GM19397 (cell line): ENCODE measurements around the gene BEX3.
"Not testable (repeated sequence)": the region's sequence is repeated elsewhere in the genome, so short reads cannot be mapped to it uniquely, and the experiment has no call there.

ENCODE experiments used
- ATAC-seq: cut with Tn5 transposase; IDR thresholded peaks from one replicate; pipeline ENCODE4 v1.9.1; 2021; ENCODE audit warnings: mild to moderate bottlenecking, moderate library complexity; ENCODE audit not compliant: unreplicated experiment

BEX3 gene

DNA sequence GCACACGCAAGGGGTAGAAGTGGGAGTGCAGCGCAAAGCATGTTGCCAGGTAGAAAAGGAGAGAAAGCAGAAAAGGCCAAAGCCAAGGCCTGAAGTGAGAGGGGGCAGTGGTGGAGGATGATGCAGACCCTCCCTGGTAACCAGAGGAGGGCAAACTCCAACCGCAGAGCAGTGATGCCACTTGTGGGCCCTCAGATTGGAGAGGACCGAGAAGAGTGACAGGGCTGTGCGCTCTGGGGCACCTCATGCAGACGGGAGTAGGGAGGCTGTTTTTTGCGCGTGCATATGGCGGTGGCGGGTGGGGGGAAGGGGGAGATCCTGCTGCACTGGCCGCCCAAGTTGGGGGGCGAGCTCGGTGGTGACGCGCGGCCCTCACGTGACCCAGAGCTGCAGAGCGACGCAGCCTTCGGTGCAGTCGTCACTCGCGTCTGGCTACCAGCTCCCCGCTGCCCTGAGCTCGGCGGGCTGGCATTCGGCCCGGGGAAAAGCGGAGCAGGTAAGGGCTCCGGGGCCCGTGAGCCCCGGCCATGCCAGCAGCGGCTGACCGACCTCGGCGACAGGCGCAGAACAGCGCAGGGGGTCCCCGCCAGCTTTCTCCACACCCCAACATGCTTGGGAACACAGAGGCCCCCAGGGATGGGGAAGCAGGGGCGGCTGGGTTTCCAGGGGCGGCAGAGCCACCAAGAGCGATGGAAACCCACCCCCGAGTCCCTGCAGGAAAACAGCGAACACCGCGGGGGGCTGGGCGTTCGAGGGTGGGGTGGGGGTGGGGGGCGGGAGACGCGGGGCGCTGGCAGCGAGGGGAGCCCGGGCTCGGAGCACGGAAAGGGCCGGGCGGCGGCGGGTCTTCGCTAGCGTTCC is at the start of gene BEX3:
TSS of gene BEX3 (plus strand) at position 421 of the 861 bp plus-strand sequence. CDS start 984 bp downstream, outside the sequence.
- ATAC-seq: no peak

DNA sequence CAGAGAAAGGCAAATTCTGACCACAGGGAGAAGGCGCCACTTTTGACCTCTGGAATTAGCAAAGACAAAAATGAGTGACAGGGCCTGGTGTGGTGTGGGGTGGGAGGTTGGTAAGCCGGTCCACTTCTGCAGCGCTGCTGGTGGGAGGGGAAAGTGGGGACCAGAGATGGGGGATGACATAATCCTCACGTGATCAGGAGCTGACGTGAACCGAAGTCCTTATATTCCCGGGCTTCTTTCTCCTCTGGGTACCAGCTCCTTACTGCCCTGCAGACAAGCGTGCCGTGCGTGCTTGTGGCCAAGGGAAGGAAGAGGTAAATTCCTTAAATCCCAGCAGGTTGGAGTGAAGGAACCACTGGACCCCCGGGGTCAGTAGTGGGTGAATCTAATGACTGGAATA is 46.3 kb upstream of the BEX3 start, which contains the start of gene TCEAL7:
TSS of gene TCEAL7 (plus strand) at position 249 of the 400 bp plus-strand sequence. CDS start 1,165 bp downstream, outside the sequence.
- ATAC-seq: no peak

DNA sequence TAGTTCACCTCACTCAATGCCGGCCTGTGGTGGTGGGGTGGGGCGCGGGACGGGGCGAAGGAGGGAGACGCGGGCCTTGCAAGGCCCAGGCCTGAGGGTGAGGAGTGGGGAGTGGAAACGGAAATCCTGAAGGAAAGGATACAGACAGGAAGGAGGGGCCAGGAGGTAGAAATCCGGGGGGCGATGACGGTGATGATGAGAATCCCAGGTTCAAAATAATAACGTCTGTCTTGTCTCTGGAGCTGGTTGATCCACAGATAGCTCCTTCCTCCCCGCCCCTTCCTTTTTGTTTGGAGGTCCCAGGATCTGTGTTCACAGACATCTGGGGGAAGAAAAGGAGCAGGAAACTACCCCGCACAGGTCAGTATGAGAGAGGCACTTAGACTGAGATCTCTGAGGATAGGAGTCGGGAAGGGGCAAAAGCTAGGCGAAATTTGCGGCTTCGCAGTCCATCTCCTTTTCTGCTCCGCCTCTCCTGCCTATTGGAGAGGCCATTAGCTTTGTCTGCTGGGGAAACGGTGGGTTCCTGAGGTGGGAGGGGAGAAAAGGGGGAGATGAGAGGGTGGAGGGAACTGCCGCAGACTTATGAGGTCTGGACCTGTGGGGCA is 45.6 kb upstream of the BEX3 start:
- no peak for ATAC-seq

DNA sequence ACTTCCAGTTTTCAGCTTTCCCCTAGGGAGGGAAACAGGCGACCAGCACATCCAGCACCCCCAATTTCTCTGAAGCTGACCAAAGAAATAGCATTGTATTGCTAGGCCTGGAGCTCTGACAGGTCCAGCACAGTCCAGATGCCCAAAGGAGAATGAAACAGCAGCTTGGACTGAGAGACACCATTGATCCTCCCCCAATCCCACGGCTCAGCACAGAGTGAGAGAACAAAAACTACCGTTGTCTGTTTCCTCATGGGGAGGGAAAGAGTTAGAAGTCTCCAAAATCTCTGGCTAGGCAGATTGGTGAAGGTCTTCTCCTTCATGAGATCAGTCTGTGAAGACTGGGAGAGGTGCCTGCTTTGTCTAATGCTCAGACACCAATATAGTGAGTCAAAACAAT is 37.7 kb upstream of the BEX3 start:
- no peak for ATAC-seq

DNA sequence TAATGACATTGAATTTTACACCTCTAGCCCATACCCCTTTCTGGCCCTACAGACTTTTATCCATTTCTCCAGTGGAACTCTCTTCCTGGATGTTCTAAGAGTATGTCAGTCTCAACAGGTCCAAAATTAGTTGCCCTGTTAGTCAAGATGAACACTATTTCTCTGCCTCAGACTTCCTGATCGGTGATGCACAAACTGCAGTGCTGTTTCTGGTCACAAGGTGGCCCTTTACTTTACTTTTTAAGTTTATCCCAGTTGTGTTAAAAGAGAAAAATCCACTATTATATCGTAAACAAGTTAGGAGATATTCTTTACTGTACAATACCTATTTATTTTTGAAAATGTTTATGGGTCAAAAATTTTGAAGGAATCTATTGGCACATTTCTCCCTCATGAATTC is 33.2 kb upstream of the BEX3 start:
- ATAC-seq: no peak

DNA sequence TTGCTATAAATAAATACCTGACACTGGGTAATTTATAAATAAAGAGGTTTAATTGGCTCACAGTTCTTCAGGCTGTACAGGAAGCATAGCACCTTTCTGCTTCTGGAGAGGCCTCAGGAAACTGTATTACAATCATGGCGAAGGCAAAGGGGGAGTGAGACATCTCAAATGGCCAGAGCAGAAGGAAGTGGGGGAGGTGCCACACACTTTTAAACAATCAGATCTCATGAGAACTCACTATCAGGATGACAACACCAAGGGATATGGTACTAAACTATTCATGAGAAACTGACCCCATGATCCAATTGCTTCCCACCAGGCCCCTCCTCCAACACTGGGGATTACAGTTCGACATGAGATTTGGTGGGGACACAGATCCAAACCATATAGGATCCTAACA is 31.7 kb upstream of the BEX3 start:
- ATAC-seq: no peak

DNA sequence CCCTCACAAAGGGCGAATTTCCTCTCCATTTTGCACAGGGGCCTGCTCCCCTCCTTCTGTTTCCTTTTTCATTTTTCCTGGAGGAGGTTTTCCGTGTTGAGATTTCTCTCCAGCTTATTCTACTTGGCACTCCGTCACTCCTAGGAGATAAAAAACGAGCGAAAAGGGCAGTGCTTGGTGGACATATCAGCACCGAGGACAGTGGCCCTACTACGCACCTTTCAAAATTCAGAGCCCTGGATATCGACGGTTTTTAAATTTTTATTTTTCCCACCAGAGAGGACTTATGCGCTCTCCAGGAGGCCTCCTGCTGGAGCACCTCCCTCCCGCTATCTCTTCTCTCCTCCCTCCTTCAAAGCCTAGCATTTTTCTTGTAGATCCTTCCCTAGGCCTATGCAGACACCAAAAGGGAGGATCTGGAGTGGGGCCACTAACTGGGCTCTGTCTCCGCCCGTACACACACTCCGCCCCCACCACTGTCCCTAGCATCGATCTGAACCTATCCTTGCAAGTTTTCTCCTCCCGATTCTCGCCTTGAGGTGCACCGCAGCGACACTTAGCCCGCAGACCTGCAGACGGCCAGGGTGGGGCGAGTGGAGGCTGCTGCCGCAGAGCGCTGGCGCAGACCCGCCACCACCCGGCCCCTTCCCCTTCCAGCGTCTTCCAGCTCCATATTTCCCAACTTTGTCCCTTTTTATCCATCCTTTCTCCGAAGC is 28.5 kb upstream of the BEX3 start:
- ATAC-seq: no peak

DNA sequence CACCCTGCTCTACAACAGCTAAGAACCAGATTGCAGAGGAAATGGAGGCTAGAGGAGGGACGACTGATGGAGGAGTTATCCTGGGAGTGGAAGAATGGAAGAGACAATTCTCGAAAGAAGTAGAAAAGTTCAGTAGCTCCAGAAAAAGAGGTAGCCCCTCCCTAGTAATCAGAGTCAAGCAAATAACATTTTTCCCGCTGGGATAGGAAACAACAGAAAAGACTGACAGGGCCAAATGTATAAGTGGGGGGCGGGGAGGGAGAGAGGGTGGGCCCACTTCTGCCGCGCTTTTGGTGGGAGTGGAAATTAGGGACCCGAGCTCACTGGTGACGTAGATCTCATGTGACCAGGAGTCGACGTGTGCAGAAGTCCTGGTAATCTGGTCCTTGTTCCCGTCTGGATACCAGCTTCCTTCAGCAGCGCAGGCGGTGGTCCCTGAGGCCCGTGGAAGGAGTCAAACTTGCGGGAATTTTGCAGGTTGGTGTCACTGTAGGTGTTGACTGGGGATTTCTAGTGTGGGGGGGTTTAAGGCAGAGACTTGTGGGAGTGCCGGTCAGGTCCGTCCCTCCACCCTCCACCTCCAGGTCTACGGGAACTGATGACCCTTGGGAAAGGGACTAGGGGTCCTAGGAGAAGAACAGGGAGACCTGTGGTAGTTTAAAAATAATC is 20.1 kb upstream of the BEX3 start, which contains the start of gene TCEAL9:
TSS of gene TCEAL9 (plus strand) at position 377 of the 669 bp plus-strand sequence. CDS start 1,179 bp downstream, outside the sequence.
- ATAC-seq: no peak

DNA sequence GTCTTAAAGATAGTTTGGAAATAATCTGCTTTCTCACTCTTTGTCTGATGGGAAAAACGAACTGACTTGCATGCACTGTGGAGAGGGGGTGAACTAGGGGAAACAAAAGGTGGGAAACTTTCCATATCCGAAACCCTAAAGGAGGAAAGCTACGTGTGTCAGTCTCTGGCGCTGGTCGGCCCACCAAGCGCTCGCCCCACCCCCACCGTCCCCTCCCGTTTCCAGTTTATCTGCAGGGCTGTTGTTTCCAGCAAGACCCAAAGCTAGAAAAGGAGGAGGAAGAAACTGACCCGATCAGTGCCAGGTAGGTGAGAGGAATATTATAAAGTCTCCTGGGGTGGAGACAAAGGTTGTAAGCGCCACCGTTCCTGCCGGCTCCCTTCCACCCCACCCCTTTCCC is 19.5 kb upstream of the BEX3 start:
- no peak for ATAC-seq

DNA sequence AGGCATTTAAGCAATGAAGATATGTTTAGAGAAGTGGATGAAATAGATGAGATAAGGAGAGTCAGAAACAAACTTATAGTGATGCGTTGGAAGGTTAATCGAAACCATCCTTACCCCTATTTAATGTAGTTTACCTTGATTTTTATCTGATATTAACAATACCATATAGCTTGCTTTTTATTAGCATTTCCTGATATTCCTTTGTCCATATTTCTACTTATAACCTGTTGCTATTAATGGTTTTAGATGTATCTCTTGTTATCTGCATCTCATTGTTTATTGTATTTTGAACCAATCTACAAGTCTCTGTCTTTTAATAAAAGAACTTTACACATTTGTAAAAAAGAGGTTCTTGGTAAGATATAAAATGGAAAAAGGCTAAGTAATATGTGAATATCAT is 18.5 kb upstream of the BEX3 start:
- ATAC-seq: no peak

DNA sequence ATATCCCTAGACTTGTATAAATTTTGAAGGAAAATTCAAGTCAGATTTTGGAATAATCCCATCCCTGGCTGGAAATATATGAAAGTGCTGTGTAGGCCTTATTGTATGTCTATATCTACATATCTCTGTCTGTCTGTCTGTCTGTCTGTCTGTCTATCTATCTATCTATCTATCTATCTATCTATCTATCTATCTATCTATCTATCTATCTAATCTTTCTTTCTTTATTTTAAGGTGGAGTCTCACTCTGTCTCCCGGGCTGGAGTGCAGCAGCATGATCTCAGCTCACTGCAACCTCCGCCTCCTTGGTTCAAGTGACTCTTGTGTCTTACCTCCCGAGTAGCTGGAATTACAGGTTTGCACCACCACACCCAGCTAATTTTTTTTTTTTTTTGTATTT is 16.7 kb upstream of the BEX3 start:
- not testable (repeated sequence) for ATAC-seq

DNA sequence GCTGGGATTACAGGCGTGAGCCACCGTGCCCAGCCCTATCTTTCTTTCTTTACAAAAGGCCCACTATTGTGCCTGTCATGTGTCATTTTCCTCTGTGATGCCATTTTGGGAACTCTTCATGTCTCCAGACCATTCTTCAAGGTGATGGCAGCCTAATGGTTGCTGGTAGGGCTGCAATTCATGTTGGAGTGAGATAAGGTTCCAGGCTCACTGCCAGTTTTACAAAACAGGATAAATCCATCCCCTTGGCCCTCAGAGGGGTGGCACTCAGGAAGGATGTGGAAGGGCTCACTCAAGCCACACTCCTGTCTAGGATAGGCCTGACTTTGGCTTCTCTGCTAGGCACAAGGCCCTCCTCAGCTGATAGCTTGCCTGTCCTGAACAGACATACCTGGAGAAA is 16.2 kb upstream of the BEX3 start:
- no peak for ATAC-seq

DNA sequence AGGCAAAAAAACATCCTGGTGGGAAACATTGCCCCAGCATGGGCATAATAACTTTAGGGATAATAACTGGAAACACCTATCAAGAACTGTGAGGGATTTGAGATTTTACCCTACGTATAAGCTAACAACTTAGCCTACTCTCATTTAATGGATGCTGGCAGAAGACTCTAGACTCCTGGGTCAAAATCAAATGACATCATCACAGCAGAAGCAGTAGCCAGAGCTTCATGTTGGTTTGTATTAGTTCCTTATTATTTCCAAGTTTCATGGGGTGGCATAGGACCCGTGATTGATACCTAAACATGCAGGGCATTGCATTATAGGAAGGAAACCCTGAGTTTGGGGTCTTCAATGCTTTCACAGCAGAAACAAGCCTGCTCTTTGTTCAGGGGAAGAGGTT is 15.4 kb upstream of the BEX3 start:
- ATAC-seq: no peak

DNA sequence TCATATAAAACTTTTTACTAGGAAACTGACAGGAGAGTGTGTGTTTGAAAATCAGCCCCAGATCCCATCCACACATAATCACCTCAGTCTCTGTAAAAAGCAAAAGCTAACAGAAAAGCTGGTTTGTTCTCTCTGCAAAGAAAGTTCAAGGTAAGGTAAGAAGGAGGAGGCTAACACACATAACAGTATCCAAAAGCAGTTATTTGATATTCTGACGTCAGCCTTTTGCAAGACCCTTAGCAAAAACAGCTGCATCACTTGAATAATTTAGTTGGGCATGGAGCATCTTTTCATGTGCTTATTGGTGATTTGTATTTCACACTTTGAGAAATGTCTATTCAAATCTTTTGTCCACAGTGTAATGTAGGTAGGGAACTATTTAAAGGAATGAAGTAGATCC is 14.5 kb upstream of the BEX3 start:
- no peak for ATAC-seq

DNA sequence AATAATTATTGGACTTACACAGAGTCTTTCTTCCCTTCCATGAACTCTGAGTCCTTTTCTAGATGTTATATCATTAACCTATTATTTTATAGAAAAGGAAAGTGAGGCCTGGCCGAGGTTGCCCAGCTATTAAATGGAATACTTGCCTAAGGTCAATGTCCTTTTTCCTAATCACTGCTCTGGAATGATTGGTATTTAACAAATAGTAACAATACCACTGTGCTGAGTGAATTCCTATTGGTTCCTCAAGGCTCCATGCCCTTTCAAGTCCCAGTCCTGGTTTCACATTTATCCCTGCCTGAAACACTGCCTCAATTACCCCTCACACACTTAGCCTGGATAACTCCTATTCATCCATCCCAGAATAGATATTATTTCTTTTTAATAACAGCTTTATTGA is 13.9 kb upstream of the BEX3 start:
- ATAC-seq: no peak

DNA sequence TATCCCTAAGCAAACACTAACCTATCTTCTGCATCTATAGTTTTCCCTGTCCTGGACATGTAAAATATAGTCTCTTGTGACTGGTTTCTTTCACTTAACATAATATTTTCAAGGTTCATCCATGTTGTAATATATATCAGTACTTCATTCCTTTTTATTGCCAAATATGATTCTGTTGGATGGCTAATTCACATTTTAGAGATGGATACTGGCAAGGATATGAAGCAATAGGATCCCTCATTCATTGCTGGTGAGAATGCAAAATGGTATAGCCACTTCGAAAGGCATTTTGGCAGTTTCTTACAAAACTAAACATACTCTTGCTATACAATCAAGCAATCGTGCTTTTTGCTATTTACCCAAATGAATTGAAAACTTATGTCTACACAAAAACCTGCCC is 13.3 kb upstream of the BEX3 start:
- ATAC-seq: no peak

DNA sequence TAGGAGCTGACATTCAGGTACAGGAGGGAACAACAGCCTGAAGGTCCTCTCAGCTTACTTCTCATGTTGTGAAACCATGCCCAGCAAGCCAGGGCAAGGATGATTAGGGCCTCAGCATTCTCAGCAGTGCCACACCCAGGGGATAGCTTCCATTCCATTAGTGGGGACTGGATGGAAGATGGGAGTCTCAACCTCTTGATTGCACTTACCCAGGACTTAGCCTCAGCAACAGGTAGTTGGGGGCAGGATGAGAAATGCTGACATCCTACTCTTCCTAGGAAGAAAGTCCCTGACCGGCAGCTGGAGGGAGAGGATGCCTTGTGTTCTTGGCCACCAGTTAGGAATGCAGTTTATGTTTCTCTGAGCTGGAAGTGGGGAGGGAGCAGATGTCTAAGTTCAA is 8.8 kb upstream of the BEX3 start:
- no peak for ATAC-seq

DNA sequence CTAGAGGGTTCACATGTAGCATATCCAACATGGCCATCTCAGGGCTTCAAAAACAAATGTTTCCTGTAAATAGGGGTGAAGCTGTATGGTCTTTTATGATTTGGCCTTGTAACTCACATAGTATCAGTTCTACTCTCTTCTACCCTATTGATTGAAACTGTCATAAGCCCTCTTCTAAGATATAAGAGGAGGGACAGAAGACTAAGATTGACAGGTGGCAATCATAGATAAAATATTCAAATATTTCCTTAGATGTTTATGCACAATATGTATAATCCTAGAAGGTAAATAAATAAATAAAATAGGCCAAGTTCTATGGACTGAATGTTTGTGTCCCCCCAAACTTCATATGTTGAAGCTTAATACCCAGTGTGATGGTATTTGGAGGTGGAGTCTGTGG is 6.9 kb upstream of the BEX3 start:
- ATAC-seq: no peak

DNA sequence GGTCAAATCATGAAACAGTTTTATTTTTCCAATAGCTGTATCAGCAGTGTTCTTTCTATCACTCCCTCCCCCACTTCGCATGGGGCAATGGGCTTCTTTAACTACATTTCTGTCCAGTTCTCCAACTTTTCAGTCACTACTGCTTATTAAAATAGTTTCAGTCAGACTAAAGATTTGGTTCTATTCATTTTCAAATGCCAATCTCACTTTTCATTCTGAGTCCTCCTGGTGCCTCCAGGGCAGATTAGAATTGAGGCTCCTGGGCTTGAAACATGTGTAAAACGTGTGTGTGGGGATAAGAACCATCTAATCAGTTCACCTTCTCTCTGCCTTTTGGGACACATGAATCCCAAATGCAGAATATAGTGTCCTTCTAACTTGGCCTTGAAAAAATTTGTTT is 3.5 kb upstream of the BEX3 start:
- ATAC-seq: no peak

DNA sequence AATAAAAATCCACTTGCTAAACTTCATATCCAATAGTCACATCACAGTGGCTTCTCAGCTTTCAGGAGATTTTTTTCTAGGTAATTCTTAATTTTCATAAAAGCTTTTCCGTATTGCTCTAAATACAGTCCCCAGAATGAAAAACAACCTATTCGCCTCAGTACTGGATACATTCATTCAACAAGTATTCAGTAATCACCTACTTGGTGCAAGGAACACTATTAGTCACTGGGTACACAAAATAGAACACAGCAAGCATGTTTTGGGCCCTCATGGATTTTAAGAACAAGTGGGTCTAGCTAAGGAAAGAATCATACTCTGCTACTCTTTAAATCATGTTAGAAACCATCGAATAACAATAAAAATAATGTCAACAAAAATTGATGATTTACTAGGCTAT is 2.8 kb upstream of the BEX3 start:
- no peak for ATAC-seq

DNA sequence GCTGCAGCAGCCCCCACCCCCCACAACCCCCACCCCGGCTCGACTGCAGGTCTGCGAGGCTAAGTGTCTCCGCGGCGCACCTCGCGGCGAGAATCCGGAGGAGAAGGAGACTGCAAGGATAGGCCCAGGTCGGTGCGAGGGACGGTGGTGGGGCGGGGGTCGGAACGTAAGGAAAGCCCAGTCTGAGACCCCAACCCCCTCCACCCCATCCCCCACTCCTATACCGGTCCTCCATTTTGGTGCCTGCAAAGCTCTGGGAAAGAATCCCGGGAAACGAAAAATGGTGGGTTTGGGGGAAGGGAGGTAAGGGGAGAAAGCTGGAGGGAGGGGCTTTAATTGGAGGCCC is 614 bp downstream of the BEX3 start:
- ATAC-seq: no peak
